Measurements from ENCODE around the gene HIVEP3. TPM values are rescaled to one million over a fixed set of nuclear protein-coding genes. Genes with fewer than 3 reads are reported as not detected.

Gene HIVEP3
- total RNA-seq, 1 experiment from 2014 or later = 3.1 TPM

DNA sequence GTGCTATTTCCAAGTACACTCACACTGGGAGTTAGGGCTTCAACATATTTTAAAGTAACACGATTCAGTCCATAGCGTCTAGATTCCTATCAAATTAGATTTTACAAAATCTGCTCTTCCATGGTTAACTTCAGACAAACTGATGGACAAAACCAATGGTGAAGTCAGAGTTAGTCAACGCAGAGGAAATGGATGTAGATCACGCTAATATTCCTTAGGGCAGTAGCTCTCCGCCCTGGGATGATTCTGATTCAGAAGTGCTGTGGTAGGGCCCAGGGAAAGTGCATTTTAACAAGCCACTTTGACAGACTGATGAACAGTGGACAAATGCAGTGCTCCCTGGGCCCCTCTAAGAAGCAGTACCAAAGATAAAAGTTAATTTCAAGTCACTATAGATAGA lies 83.2 kb downstream of the HIVEP3 start:
- Histone ChIP-seq H3K9me3 (ENCODE audit: low read depth, low read length, poor library complexity, severe bottlenecking) (no peaks in the 10 kb centered on the region), H3K4me3 (ENCODE audit: low read depth, low read length, poor library complexity, severe bottlenecking) (no peak overlapping the region), H3K27me3 (replicated peaks; ENCODE audit: insufficient read depth, low read depth, low read length, poor library complexity) (no peaks in the 10 kb centered on the region), H3K27ac (ENCODE audit: low read depth, low read length, poor library complexity, severe bottlenecking) (no peak overlapping the region), H3K36me3 (ENCODE audit: insufficient read depth, low read length, poor library complexity, severe bottlenecking) (no peaks in the 10 kb centered on the region), H3K4me1 (ENCODE audit: insufficient read depth, low read length, poor library complexity, severe bottlenecking) (no peaks in the 10 kb centered on the region)
- no peak for DNase-seq (ENCODE audit: low spot score)
- TF ChIP-seq CTCF (conservative IDR thresholded peaks at IDR 0.05; ENCODE audit: low read depth, low read length) (no peak), EZH2 (IDR thresholded peaks at IDR 0.05; ENCODE audit: borderline replicate concordance, low read depth, low read length, poor library complexity, severe bottlenecking) (no peak)
- ChIA-PET POLR2A (ENCODE audit: low non-redundant PET) (no interaction called here), CTCF (no interaction called here)
- no TSS peak for BruUV-seq (replicated peaks)
- intact Hi-C loops (cut with micrococcal nuclease; ENCODE audit: unreplicated experiment) = no loop called here

DNA sequence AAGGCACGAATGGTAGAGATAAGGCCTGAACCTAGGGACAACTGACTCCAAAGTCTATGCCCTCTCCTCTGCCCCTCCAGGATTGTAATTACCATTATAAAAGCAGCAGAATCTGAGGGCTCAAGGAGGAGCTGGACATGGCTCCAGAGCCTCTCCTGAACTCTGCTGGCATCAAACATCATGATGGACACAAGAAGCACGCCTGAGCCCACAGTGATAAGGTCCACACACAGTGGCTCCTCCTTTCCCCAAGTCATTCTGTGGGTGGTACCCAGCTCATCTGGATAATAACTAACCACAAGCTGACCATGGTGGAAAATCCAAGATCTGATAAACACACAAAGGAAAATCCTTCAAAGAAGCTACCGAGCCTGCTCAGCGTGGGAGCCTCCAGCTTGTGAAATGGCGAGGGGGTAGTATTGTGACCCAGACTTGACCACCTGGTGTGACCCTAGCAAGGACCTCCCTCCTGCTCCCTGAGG lies 85.2 kb downstream of the HIVEP3 start:
- Histone ChIP-seq H3K9me3 (ENCODE audit: low read depth, low read length, poor library complexity, severe bottlenecking) (no peaks in the 10 kb centered on the region), H3K27ac (ENCODE audit: low read depth, low read length, poor library complexity, severe bottlenecking) (no peak overlapping the region), H3K36me3 (ENCODE audit: insufficient read depth, low read length, poor library complexity, severe bottlenecking) (no peaks in the 10 kb centered on the region), H3K4me1 (ENCODE audit: insufficient read depth, low read length, poor library complexity, severe bottlenecking) (no peaks in the 10 kb centered on the region), H3K27me3 (replicated peaks; ENCODE audit: insufficient read depth, low read depth, low read length, poor library complexity) (no peaks in the 10 kb centered on the region), H3K4me3 (ENCODE audit: low read depth, low read length, poor library complexity, severe bottlenecking) (no peak overlapping the region)
- no peak for TF ChIP-seq EZH2 (IDR thresholded peaks at IDR 0.05; ENCODE audit: borderline replicate concordance, low read depth, low read length, poor library complexity, severe bottlenecking)
- BruUV-seq (replicated peaks) = no TSS peak
- intact Hi-C loops (cut with micrococcal nuclease; ENCODE audit: unreplicated experiment) = no loop called here
- POLR2A ChIA-PET (ENCODE audit: low non-redundant PET) = no interaction called here
- CTCF ChIA-PET = no interaction called here
- DNase-seq (ENCODE audit: low spot score) = no peak

DNA sequence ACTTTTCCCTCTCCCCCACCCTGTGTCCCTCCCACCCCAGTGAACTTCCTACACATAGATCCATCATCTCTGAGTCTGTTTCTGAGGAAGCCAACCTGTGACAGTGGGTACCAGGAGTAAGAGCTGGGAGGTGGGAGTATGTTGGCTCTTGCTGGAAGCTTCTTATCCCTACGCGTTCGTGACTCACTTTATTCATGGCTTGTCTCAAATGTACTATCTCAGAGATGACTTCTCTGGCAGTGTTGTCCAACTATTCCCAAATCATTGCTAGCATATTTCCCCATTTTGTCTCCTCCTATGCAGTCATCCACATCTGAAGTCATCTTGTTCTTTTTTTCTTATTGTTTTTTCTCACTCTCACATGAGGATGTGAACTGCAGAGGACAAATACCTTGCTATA lies 88.0 kb downstream of the HIVEP3 start:
- ChIA-PET POLR2A (ENCODE audit: low non-redundant PET) (no interaction called here), CTCF (no interaction called here)
- Histone ChIP-seq H3K27me3 (replicated peaks; ENCODE audit: insufficient read depth, low read depth, low read length, poor library complexity) (no peaks in the 10 kb centered on the region), H3K4me3 (ENCODE audit: low read depth, low read length, poor library complexity, severe bottlenecking) (no peak overlapping the region), H3K27ac (ENCODE audit: low read depth, low read length, poor library complexity, severe bottlenecking) (no peak overlapping the region), H3K36me3 (ENCODE audit: insufficient read depth, low read length, poor library complexity, severe bottlenecking) (no peaks in the 10 kb centered on the region), H3K4me1 (ENCODE audit: insufficient read depth, low read length, poor library complexity, severe bottlenecking) (no peaks in the 10 kb centered on the region), H3K9me3 (ENCODE audit: low read depth, low read length, poor library complexity, severe bottlenecking) (no peaks in the 10 kb centered on the region)
- BruUV-seq (replicated peaks) = no TSS peak
- DNase-seq (ENCODE audit: low spot score) = no peak
- TF ChIP-seq EZH2 (IDR thresholded peaks at IDR 0.05; ENCODE audit: borderline replicate concordance, low read depth, low read length, poor library complexity, severe bottlenecking) (no peak), CTCF (conservative IDR thresholded peaks at IDR 0.05; ENCODE audit: low read depth, low read length) (no peak)
- intact Hi-C loops (cut with micrococcal nuclease; ENCODE audit: unreplicated experiment) = no loop called here

DNA sequence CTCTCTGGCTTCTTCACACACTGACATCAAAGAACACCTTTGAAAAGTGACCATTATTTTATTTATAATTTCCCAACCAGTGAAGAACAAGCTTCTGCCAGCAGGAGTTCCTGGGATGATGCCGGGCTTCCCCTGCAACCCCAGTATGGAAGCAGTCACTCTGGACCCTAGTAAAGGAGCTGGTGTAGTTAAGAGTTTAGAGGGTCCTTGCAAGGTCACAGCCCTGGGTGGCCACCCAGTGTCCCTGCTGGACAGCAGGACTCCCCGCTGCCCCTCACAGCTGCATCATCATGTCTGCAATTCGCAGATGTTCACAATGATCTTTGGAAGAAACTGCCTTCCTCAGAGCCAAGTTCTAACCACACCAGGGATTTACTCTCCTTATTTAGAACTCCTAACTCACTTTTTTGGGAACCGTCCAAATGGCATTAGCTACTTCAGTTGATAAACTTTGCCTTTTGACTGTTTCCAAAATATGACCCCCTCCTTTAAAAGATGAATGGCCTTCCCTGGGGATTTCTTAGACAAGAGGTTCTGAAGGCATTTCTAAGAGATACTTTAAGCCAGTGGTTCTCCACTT lies 90.6 kb downstream of the HIVEP3 start:
- H3K4me1 ChIP-seq (ENCODE audit: insufficient read depth, low read length, poor library complexity, severe bottlenecking) = no peaks in the 10 kb centered on the region
- BruUV-seq (replicated peaks) = no TSS peak
- no peaks in the 10 kb centered on the region for H3K9me3 ChIP-seq (ENCODE audit: low read depth, low read length, poor library complexity, severe bottlenecking)
- intact Hi-C loops (cut with micrococcal nuclease; ENCODE audit: unreplicated experiment) = no loop called here
- ChIA-PET CTCF (no interaction called here), POLR2A (ENCODE audit: low non-redundant PET) (no interaction called here)
- TF ChIP-seq CTCF (conservative IDR thresholded peaks at IDR 0.05; ENCODE audit: low read depth, low read length) (no peak), EZH2 (IDR thresholded peaks at IDR 0.05; ENCODE audit: borderline replicate concordance, low read depth, low read length, poor library complexity, severe bottlenecking) (no peak)
- DNase-seq (ENCODE audit: low spot score) = no peak
- H3K4me3 ChIP-seq (ENCODE audit: low read depth, low read length, poor library complexity, severe bottlenecking) = no peak overlapping the region
- H3K36me3 ChIP-seq (ENCODE audit: insufficient read depth, low read length, poor library complexity, severe bottlenecking) = no peaks in the 10 kb centered on the region
- no peaks in the 10 kb centered on the region for H3K27me3 ChIP-seq (replicated peaks; ENCODE audit: insufficient read depth, low read depth, low read length, poor library complexity)
- H3K27ac ChIP-seq (ENCODE audit: low read depth, low read length, poor library complexity, severe bottlenecking) = no peak overlapping the region
